Suprapubic skin (tissue), 3 donors: ENCODE results near the gene NAA20.

Experiments used
- EP300 ChIP-seq: sonication (generic); formaldehyde crosslinking; IDR thresholded peaks from one replicate; pipeline ENCODE4 v1.6.1; 2017; ENCODE audit warnings: antibody characterized with exemption
- TF ChIP-seq, protein P1 (sequence below), 2 donors: fragments of 200-600 bp in 1 of 2; fragments of 450-650 bp in 1 of 2; sonication (generic) in 1 of 2; IDR thresholded peaks; one replicate each; pipeline ENCODE4 v1.5.1; 2016 to 2019; ENCODE audit warnings: antibody characterized with exemption in 2 of 2, mild to moderate bottlenecking in 1 of 2, moderate library complexity in 1 of 2

DNA sequence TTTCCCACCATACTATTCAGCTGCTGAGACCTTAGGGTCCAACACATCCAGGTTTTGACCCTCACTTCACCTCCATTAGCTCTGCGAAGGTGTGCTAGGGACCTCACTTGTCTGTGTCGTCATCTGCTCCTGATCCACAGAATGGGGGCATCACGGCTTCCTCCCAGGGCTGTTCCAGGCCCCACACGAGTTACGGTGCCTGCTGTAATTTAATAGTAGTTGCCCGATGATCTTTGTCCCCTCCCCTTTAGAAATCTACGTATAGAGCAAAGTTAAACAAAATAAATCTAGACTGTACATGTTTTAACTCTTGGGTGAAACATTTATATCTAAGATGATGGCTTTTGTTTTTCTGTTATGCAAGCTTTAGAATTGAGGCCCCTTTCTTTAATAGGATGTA is 49.1 kb upstream of the NAA20 start:
- TF ChIP-seq, protein P1, sequence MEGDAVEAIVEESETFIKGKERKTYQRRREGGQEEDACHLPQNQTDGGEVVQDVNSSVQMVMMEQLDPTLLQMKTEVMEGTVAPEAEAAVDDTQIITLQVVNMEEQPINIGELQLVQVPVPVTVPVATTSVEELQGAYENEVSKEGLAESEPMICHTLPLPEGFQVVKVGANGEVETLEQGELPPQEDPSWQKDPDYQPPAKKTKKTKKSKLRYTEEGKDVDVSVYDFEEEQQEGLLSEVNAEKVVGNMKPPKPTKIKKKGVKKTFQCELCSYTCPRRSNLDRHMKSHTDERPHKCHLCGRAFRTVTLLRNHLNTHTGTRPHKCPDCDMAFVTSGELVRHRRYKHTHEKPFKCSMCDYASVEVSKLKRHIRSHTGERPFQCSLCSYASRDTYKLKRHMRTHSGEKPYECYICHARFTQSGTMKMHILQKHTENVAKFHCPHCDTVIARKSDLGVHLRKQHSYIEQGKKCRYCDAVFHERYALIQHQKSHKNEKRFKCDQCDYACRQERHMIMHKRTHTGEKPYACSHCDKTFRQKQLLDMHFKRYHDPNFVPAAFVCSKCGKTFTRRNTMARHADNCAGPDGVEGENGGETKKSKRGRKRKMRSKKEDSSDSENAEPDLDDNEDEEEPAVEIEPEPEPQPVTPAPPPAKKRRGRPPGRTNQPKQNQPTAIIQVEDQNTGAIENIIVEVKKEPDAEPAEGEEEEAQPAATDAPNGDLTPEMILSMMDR (IDR thresholded peaks at IDR 0.05): no peak
- TF ChIP-seq EP300: no peak
